Peyer's patch (tissue), 4 donors: ENCODE measurements around the gene TRABD2A. TPM values are rescaled to one million over a fixed set of nuclear protein-coding genes. Genes with fewer than 3 reads are reported as not detected.

ENCODE experiments used
- DNase-seq, 3 donors: peaks; one replicate each; pipeline ENCODE4 v3.0.0-alpha.2; 2017 to 2019
- H3K27ac ChIP-seq, 4 donors: fragments of 200-600 bp; sonication (generic); one replicate each; pipeline ENCODE4 v1.5.1; 2016 to 2019
- H3K27me3 ChIP-seq, 2 donors: fragments of 200-600 bp; sonication (generic); one replicate each; pipeline ENCODE4 v1.5.1; 2019
- H3K36me3 ChIP-seq, 3 donors: fragments of 200-600 bp; sonication (generic); one replicate each; pipeline ENCODE4 v1.5.1; 2016 to 2019
- H3K4me1 ChIP-seq, 4 donors: fragments of 200-600 bp; sonication (generic); one replicate each; pipeline ENCODE4 v1.5.1; 2016 to 2019
- H3K4me3 ChIP-seq, 4 donors: fragments of 200-600 bp; sonication (generic); 1 replicate in 3 of 4; 2 replicates in 1 of 4; pipeline ENCODE4 v1.5.1; 2016 to 2019; ENCODE audit warnings: mild to moderate bottlenecking in 1 of 4
- H3K9me3 ChIP-seq, 4 donors: fragments of 200-600 bp; sonication (generic); one replicate each; pipeline ENCODE4 v1.5.1; 2016 to 2019; ENCODE audit warnings: mild to moderate bottlenecking in 1 of 4
- CTCF ChIP-seq, 6 experiments: fragments of 450-650 bp in 4 of 6; fragments of 200-600 bp in 2 of 6; sonication (generic) in 1 of 6; IDR thresholded peaks; one replicate each; pipeline ENCODE4 v1.5.1; 2017 to 2019; ENCODE audit warnings: antibody characterized with exemption in 6 of 6, mild to moderate bottlenecking in 3 of 6, moderate library complexity in 1 of 6
- POLR2A ChIP-seq, 2 donors: fragments of 450-650 bp; IDR thresholded peaks; one replicate each; pipeline ENCODE4 v1.5.1; 2017; ENCODE audit warnings: antibody characterized with exemption in 2 of 2, mild to moderate bottlenecking in 2 of 2, moderate library complexity in 2 of 2
- total RNA-seq, 4 donors: library from RNA; depleted of rRNA; stranded (reverse); fragments of >200 nt; gene quantifications; one replicate each; pipeline ENCODE4 v1.1.0, GENCODE V29; 2016

Gene TRABD2A
- total RNA-seq, 4 donors from 2014 or later: 32.2 to 85.4 (median 55.0) TPM

GRCh38 chr2:84796798-84797197, 84.1 kb downstream of the TRABD2A start:
- H3K4me1 ChIP-seq: no peaks in the 10 kb centered on the region
- no peaks in the 10 kb centered on the region for H3K36me3 ChIP-seq
- TF ChIP-seq CTCF (IDR thresholded peaks at IDR 0.05) (no peak), POLR2A (IDR thresholded peaks at IDR 0.05) (no peak)
- no peak overlapping the region for H3K4me3 ChIP-seq
- no peaks in the 10 kb centered on the region for H3K9me3 ChIP-seq
- H3K27me3 ChIP-seq: no peaks in the 10 kb centered on the region
- no peak for DNase-seq
- H3K27ac ChIP-seq: no peak overlapping the region

- Histone ChIP-seq H3K36me3 (no peaks in the 10 kb centered on the region), H3K27ac (no peak overlapping the region), H3K27me3 (no peaks in the 10 kb centered on the region), H3K9me3 (no peaks in the 10 kb centered on the region), H3K4me3 (no peak overlapping the region), H3K4me1 (no peaks in the 10 kb centered on the region)
- DNase-seq: no peak
- no peak for TF ChIP-seq POLR2A (IDR thresholded peaks at IDR 0.05)
- TF ChIP-seq CTCF (IDR thresholded peaks at IDR 0.05): no peak
Observed at GRCh38 chr2:84793641-84794040, 87.2 kb downstream of the TRABD2A start.

- TF ChIP-seq POLR2A (IDR thresholded peaks at IDR 0.05) (no peak), CTCF (IDR thresholded peaks at IDR 0.05) (no peak)
- Histone ChIP-seq H3K27me3 (no peaks in the 10 kb centered on the region), H3K27ac (no peak overlapping the region), H3K9me3 (no peaks in the 10 kb centered on the region), H3K36me3 (no peaks in the 10 kb centered on the region), H3K4me3 (no peak overlapping the region), H3K4me1 (no peaks in the 10 kb centered on the region)
- no peak for DNase-seq
Observed at GRCh38 chr2:84792856-84793522, 87.9 kb downstream of the TRABD2A start.

GRCh38 chr2:84788498-84788897, 92.4 kb downstream of the TRABD2A start:
- no peaks in the 10 kb centered on the region for H3K9me3 ChIP-seq
- H3K27me3 ChIP-seq: no peaks in the 10 kb centered on the region
- H3K36me3 ChIP-seq: no peaks in the 10 kb centered on the region
- no peak overlapping the region for H3K27ac ChIP-seq
- no peaks in the 10 kb centered on the region for H3K4me1 ChIP-seq
- no peak for DNase-seq
- H3K4me3 ChIP-seq: no peak overlapping the region
- TF ChIP-seq CTCF (IDR thresholded peaks at IDR 0.05) (no peak), POLR2A (IDR thresholded peaks at IDR 0.05) (no peak)

GRCh38 chr2:84788027-84788426, 92.9 kb downstream of the TRABD2A start:
- TF ChIP-seq POLR2A (IDR thresholded peaks at IDR 0.05) (no peak), CTCF (IDR thresholded peaks at IDR 0.05) (no peak)
- DNase-seq: no peak
- H3K4me3 ChIP-seq: no peak overlapping the region
- no peak overlapping the region for H3K27ac ChIP-seq
- H3K36me3 ChIP-seq: no peaks in the 10 kb centered on the region
- no peaks in the 10 kb centered on the region for H3K27me3 ChIP-seq
- no peaks in the 10 kb centered on the region for H3K4me1 ChIP-seq
- no peaks in the 10 kb centered on the region for H3K9me3 ChIP-seq

GRCh38 chr2:84786601-84787000, 94.3 kb downstream of the TRABD2A start:
- DNase-seq: no peak
- no peak for TF ChIP-seq CTCF (IDR thresholded peaks at IDR 0.05)
- no peak for TF ChIP-seq POLR2A (IDR thresholded peaks at IDR 0.05)
- Histone ChIP-seq H3K27ac (no peak overlapping the region), H3K4me1 (peaks cover 0 to 11% (median 7%) of the 10 kb centered on the region in 4 donors), H3K4me3 (no peak overlapping the region), H3K27me3 (no peaks in the 10 kb centered on the region), H3K9me3 (no peaks in the 10 kb centered on the region), H3K36me3 (no peaks in the 10 kb centered on the region)
